ENCODE results near the gene HLA-G. TPM values are rescaled to one million over a fixed set of nuclear protein-coding genes. Genes with fewer than 3 reads are reported as not detected.

The HLA-G gene
- total RNA-seq, 1 donor from 2014 or later: not detected

- Mint-ChIP-seq H3K4me1 (peaks cover 4% of the 10 kb centered on the region), H3K9me3 (peaks cover 8% of the 10 kb centered on the region), H3K27me3 (ENCODE audit: insufficient read depth, low read depth) (peaks cover 59% of the 10 kb centered on the region), H3K4me3 (no peak overlapping the region), H3K27ac (no peak overlapping the region), H3K36me3 (no peaks in the 10 kb centered on the region)
- no peak overlapping the region for H3K4me3 ChIP-seq
- no peak overlapping the region for H3K27ac ChIP-seq
- H4K20me1 ChIP-seq (ENCODE audit: low read depth): no peaks in the 10 kb centered on the region
- H3F3A ChIP-seq (ENCODE audit: low read depth): no peaks in the 10 kb centered on the region
- no peak for DNase-seq (ENCODE audit: low spot score)
- no peaks in the 10 kb centered on the region for H3K36me3 ChIP-seq
- peaks cover 76% of the 10 kb centered on the region for H3K27me3 ChIP-seq
- H3K9ac ChIP-seq: no peak overlapping the region
- H3K4me1 ChIP-seq: no peaks in the 10 kb centered on the region
- no peak overlapping the region for H3K4me2 ChIP-seq
- no peak overlapping the region for H2AFZ ChIP-seq (replicated peaks)
- H3K9me3 ChIP-seq (ENCODE audit: low read depth): no peaks in the 10 kb centered on the region
- TF ChIP-seq CTCF (IDR thresholded peaks at IDR 0.05): no peak
- TF ChIP-seq EZH2 (IDR thresholded peaks at IDR 0.05): no peak
- no peak for TF ChIP-seq EZH2phosphoT487 (IDR thresholded peaks at IDR 0.05)
- H3K79me2 ChIP-seq (ENCODE audit: low read depth): no peaks in the 10 kb centered on the region
These were observed 1.8 kb upstream of the HLA-G start for GRCh38 chr6:29825848-29826247.

- no peak for DNase-seq (ENCODE audit: low spot score)
- Mint-ChIP-seq H3K27ac (no peak overlapping the region), H3K36me3 (no peaks in the 10 kb centered on the region), H3K4me1 (peaks cover 4% of the 10 kb centered on the region), H3K9me3 (peaks cover 8% of the 10 kb centered on the region), H3K27me3 (ENCODE audit: insufficient read depth, low read depth) (peaks cover 62% of the 10 kb centered on the region), H3K4me3 (no peak overlapping the region)
- H3K9me3 ChIP-seq (ENCODE audit: low read depth): no peaks in the 10 kb centered on the region
- H3K4me3 ChIP-seq: no peak overlapping the region
- H3K9ac ChIP-seq: no peak overlapping the region
- no peak overlapping the region for H3K4me2 ChIP-seq
- H2AFZ ChIP-seq (replicated peaks): no peak overlapping the region
- no peaks in the 10 kb centered on the region for H3F3A ChIP-seq (ENCODE audit: low read depth)
- H3K4me1 ChIP-seq: no peaks in the 10 kb centered on the region
- peaks cover 79% of the 10 kb centered on the region for H3K27me3 ChIP-seq
- no peaks in the 10 kb centered on the region for H3K36me3 ChIP-seq
- H4K20me1 ChIP-seq (ENCODE audit: low read depth): no peaks in the 10 kb centered on the region
- no peaks in the 10 kb centered on the region for H3K79me2 ChIP-seq (ENCODE audit: low read depth)
- no peak for TF ChIP-seq EZH2 (IDR thresholded peaks at IDR 0.05)
- TF ChIP-seq CTCF (IDR thresholded peaks at IDR 0.05): no peak
- TF ChIP-seq EZH2phosphoT487 (IDR thresholded peaks at IDR 0.05): no peak
- no peak overlapping the region for H3K27ac ChIP-seq
These were observed 1.4 kb upstream of the HLA-G start for GRCh38 chr6:29826271-29826670.

GRCh38 chr6:29828471-29828797 lies 809 bp downstream of the HLA-G start:
- TF ChIP-seq EZH2phosphoT487 (IDR thresholded peaks at IDR 0.05) (no peak), CTCF (IDR thresholded peaks at IDR 0.05) (no peak), EZH2 (IDR thresholded peaks at IDR 0.05) (no peak)
- Histone ChIP-seq H3K27ac (no peak overlapping the region), H3K27me3 (peaks cover 93% of the 10 kb centered on the region), H3K4me2 (peak overlapping the region; percentile 88), H3K79me2 (ENCODE audit: low read depth) (no peaks in the 10 kb centered on the region), H3K9me3 (ENCODE audit: low read depth) (no peaks in the 10 kb centered on the region), H3F3A (ENCODE audit: low read depth) (no peaks in the 10 kb centered on the region), H4K20me1 (ENCODE audit: low read depth) (no peaks in the 10 kb centered on the region), H2AFZ (replicated peaks) (no peak overlapping the region), H3K4me1 (no peaks in the 10 kb centered on the region), H3K36me3 (no peaks in the 10 kb centered on the region), H3K9ac (no peak overlapping the region), H3K4me3 (peak overlapping the region; percentile 47)
- peaks cover 4% of the 10 kb centered on the region for H3K4me1 Mint-ChIP-seq
- peaks cover 63% of the 10 kb centered on the region for H3K27me3 Mint-ChIP-seq (ENCODE audit: insufficient read depth, low read depth)
- H3K36me3 Mint-ChIP-seq: no peaks in the 10 kb centered on the region
- peak overlapping the region; percentile 36 for H3K4me3 Mint-ChIP-seq
- DNase-seq (ENCODE audit: low spot score): peak; percentile 33
- H3K9me3 Mint-ChIP-seq: peaks cover 8% of the 10 kb centered on the region
- H3K27ac Mint-ChIP-seq: no peak overlapping the region

Measured in neural progenitor cell (in vitro differentiated cells).